ENCODE measurements around the gene HLA-DMB. TPM values are rescaled to one million over a fixed set of nuclear protein-coding genes. Genes with fewer than 3 reads are reported as not detected.

HLA-DMB gene
- total RNA-seq, 1 experiment from 2014 or later: 1.7 TPM

- Histone ChIP-seq H4K20me1 (ENCODE audit: control insufficient read depth, insufficient read depth, insufficient read length) (no peaks in the 10 kb centered on the region), H4K8ac (replicated peaks; ENCODE audit: insufficient read length, low read depth, low read length) (no peak overlapping the region), H3K18ac (ENCODE audit: insufficient read length, low read depth, low read length) (no peak overlapping the region), H3K79me1 (ENCODE audit: insufficient read depth, low read depth, low read length, poor library complexity, severe bottlenecking) (no peaks in the 10 kb centered on the region), H3K9me3 (ENCODE audit: control insufficient read depth, low read depth, low read length) (no peaks in the 10 kb centered on the region), H3K79me2 (ENCODE audit: insufficient read depth, low read length) (no peaks in the 10 kb centered on the region), H3K4ac (ENCODE audit: low read depth, low read length) (no peak overlapping the region), H2AK5ac (ENCODE audit: insufficient read length, low read length) (no peak overlapping the region), H3K9ac (ENCODE audit: extremely low read depth, insufficient read length, low read length) (no peak overlapping the region), H4K91ac (ENCODE audit: insufficient read length, low read depth, low read length) (no peak overlapping the region), H2BK5ac (ENCODE audit: insufficient read length, low read length) (no peak overlapping the region), H3K14ac (ENCODE audit: insufficient read depth, low read length) (no peak overlapping the region), H3K23ac (ENCODE audit: insufficient read length, low read depth, low read length) (no peak overlapping the region), H2AFZ (ENCODE audit: low read length) (no peak overlapping the region), H3K56ac (ENCODE audit: insufficient read length, low read depth, low read length) (no peak overlapping the region), H2BK15ac (ENCODE audit: low read depth, low read length) (no peak overlapping the region), H2BK120ac (ENCODE audit: low read depth, low read length, poor library complexity, severe bottlenecking) (no peak overlapping the region), H3T11ph (ENCODE audit: low read length) (no peak overlapping the region), H2BK20ac (ENCODE audit: low read depth, low read length, poor library complexity, severe bottlenecking) (no peak overlapping the region), H3K23me2 (ENCODE audit: insufficient read length, low read depth, low read length, poor library complexity, severe bottlenecking) (no peaks in the 10 kb centered on the region), H3K4me2 (ENCODE audit: insufficient read depth, insufficient read length, low read length) (no peak overlapping the region), H3K27me3 (ENCODE audit: insufficient read depth, low read length) (no peaks in the 10 kb centered on the region; the same call in 1 of the 2 replicates), H3K27ac (ENCODE audit: insufficient read length, low read depth, low read length) (no peak overlapping the region), H3K4me1 (ENCODE audit: insufficient read depth, low read length) (no peaks in the 10 kb centered on the region), H2BK12ac (ENCODE audit: insufficient read length, low read depth, low read length) (no peak overlapping the region), H4K5ac (ENCODE audit: insufficient read length, low read depth, low read length) (no peak overlapping the region)
- DNase-seq: no peak
- Mint-ChIP-seq H3K4me3 (no peak overlapping the region), H3K4me1 (no peaks in the 10 kb centered on the region; a peak in 1 of 4 replicates), H3K27ac (no peak overlapping the region), H3K9me3 (no peaks in the 10 kb centered on the region), H3K36me3 (ENCODE audit: insufficient read depth in 1 of 3, low read depth in 3 of 3) (peaks cover 0 to 2% (median 0%) of the 10 kb centered on the region in 3 experiments; a peak in 2 of 7 replicates), H3K27me3 (ENCODE audit: low read depth) (no peaks in the 10 kb centered on the region)
- WGBS (ENCODE audit: extremely low coverage, insufficient read length, low lambda C conversion rate): no CpG with 5 or more reads among the region's 5 CpGs
- no peak for TF ChIP-seq CTCF (conservative IDR thresholded peaks at IDR 0.05)
Observed at GRCh38 chr6:32960563-32960962, 19.7 kb upstream of the HLA-DMB start.
